T-helper 1 cell treated with Interleukin-12 subunit alpha and Interleukin-12 subunit beta and Interleukin-4 antibody, amounts not matched to agents 30 ng/mL and 1 ng/mL, for 36 hours (primary cell): Measurements from ENCODE around the gene GIPC1. TPM values are rescaled to one million over a fixed set of nuclear protein-coding genes. Genes with fewer than 3 reads are reported as not detected.
"Not testable (repeated sequence)": the region's sequence is repeated elsewhere in the genome, so short reads cannot be mapped to it uniquely, and the experiment has no call there.

Source experiments
- intact Hi-C: fragments of 100-400 bp; cut with micrococcal nuclease; formaldehyde crosslinking; loops from one replicate; pipeline ENCODE4 v1.15.1; 2024
- total RNA-seq: library from RNA; stranded (reverse); gene quantifications from 2 replicates; pipeline ENCODE4 v1.2.3, GENCODE V29; 2022

Gene GIPC1
- total RNA-seq, 1 donor from 2014 or later, result 46.4 TPM

- intact Hi-C loops, result loop anchor here (2.0 kb wide), 2 partner anchors 383 to 567 kb away; partner anchors contain the start of genes ASF1B and DCAF15
These were observed 23.4 kb upstream of the GIPC1 start for GRCh38 chr19:14519245-14519859.

GRCh38 chr19:14517840-14518505 is 22.0 kb upstream of the GIPC1 start, which contains the start of gene DNAJB1:
DNAJB1 (minus strand) TSS chr19:14518397; CDS start chr19:14518349, 48 bp downstream.
- intact Hi-C loops, result loop anchor here (1.0 to 2.0 kb wide), 7 partner anchors 11 to 565 kb away; partner anchors contain the start of genes ASF1B, DCAF15, DDX39A and TECR

- intact Hi-C loops, result no loop called here
These were observed 21.5 kb upstream of the GIPC1 start for GRCh38 chr19:14517446-14517839.

GRCh38 chr19:14516746-14517438 is 21.0 kb upstream of the GIPC1 start:
- intact Hi-C loops, result no loop called here

DNA sequence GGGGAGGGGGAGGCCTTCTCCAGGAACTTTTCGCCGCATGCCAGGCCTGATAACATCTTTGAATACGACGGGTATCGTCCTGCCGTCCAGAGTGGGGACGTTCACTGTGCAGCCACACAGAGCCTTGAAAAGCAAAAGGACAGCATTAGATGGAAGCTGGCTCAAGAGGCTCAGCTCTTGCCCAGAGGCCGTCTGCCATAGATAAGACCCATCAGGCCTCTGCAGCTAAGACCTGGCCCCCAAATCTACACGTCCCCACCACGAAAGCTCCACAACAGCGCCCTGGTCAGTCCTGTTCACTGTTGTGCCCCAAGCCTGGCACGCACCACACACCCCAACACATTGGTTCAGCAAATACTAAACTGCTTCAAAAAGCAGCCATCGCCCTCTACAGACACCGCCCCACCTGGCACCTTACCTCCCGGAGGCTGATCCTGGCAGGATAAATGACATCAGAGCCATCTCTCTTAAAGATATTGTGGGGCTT is 20.2 kb upstream of the GIPC1 start:
- intact Hi-C loops, result no loop called here

GRCh38 chr19:14515501-14516047 is 19.6 kb upstream of the GIPC1 start:
- intact Hi-C loops, result no loop called here

- intact Hi-C loops, result no loop called here
These were observed 18.4 kb upstream of the GIPC1 start for GRCh38 chr19:14514215-14514863.

GRCh38 chr19:14512406-14512961 is 16.6 kb upstream of the GIPC1 start:
- intact Hi-C loops, result no loop called here

GRCh38 chr19:14511229-14511593 is 15.3 kb upstream of the GIPC1 start:
- intact Hi-C loops, result no loop called here

GRCh38 chr19:14510311-14511228 is 14.6 kb upstream of the GIPC1 start:
- intact Hi-C loops, result no loop called here

GRCh38 chr19:14507704-14508542 is 12.0 kb upstream of the GIPC1 start:
- intact Hi-C loops, result loop anchor here (1.0 to 2.0 kb wide), 3 partner anchors 10 to 21 kb away; partner anchors contain the start of genes DNAJB1 and TECR

DNA sequence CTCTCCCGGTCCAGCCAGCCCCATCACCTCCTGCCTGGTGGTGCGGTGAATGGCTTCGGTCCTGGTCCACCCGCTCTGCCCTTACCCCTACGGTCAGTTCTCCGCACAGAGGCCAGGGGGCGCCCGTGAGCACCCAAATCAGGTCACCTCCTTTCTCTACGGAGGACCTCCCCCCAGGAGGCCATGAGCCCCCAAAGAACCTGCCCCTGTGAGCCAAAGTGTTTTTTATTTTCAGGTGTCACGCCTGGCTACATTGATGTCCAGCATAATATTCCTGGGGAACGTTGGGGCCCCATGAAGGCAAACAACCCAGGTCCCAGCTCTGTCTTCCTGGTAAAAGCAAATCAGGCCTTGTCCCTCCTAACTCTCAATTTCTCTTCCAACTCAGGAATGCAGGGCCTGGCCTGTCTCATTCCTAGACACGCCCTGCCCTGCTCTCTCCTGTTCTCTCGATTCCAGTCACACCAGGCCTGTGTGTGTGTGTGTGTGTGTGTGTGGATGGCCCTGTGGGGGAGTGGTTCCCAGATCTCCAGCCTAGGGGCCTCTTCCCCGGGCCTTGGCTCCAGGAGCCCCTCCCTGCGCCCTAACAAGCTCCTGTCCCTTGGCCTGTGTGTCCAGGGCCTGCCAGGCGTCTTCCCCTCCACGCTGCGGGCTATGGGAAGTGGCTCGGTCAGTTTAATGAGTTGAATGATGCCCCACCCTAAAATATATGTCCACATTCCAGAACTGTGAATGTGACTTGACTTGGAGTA is 9.7 kb upstream of the GIPC1 start:
- intact Hi-C loops, result loop anchor here (1.0 to 2.0 kb wide), 3 partner anchors 9 to 46 kb away; partner anchors contain the start of gene GIPC1

DNA sequence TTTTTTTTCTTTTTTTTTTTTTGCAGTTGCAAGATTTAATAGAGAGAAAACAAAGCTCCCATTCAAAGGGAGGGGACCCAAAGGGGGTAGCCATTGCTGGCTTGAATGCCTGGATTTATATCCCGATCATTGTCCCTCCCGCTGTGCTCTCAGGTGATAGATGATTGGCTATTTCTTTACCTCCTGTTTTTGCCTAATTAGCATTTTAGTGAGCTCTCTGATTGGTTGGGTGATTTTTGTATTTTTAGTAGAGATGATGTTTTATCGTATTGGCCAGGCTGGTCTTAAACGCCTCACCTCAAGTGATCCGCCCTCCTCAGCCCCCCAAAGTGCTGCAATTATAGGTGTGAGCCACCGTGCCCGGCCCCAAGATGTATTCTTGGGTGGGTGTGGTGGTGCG is 8.6 kb upstream of the GIPC1 start:
- intact Hi-C loops, result not testable (repeated sequence)

DNA sequence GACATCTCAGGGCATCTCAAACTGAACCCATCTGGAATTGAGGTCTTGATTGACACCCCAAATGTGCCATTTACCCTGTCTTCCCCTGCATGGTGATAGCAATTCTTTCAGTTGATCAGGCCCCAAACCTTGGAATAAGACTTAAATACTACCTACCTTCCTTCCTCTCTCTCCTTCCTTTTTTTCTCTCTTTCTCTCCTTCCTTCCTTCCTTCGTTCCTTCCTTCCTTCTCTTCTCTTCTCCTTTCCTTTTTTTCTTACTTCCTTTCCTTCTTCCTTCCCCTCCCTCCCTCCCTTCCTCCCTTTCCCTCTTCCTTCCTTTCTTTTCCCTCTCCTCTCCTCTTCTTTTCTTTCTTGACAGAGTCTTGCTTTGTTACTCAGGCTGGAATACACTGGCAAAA is 7.4 kb upstream of the GIPC1 start:
- intact Hi-C loops, result no loop called here

- intact Hi-C loops, result no loop called here
These were observed 6.6 kb upstream of the GIPC1 start for GRCh38 chr19:14502334-14503092.

- intact Hi-C loops, result no loop called here
These were observed 1.4 kb upstream of the GIPC1 start for GRCh38 chr19:14497228-14497921.

DNA sequence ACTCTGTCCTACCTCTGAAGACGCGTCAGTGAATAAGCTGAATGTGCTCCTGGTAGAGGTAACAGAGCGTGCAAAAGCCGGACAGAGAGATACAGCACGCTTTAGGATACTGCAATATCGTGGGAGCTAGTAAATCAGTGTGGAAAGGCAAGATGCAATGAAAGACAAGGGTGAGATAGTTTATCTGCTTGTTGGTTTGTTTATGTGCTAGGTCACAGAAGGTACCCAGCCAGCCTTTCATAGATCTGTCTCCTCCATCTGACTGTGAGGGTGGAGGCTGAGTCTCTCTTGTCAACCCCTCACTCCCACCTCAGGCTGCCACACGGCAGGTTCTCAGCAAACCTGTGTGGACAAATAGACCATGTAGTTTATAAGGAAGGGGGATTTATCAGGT is 904 bp upstream of the GIPC1 start:
- intact Hi-C loops, result loop anchor here (1.0 kb wide), 2 partner anchors 8 to 32 kb away; partner anchors contain the start of gene TECR
